ENCODE data around the gene BRI3BP. TPM values are rescaled to one million over a fixed set of nuclear protein-coding genes. Genes with fewer than 3 reads are reported as not detected.

BRI3BP gene
- total RNA-seq, 1 donor from 2014 or later = 3.6 TPM

GRCh38 chr12:124970647-124971402 is 22.6 kb upstream of the BRI3BP start:
- Mint-ChIP-seq H3K27ac (ENCODE audit: unreplicated experiment) (no peak overlapping the region), H3K36me3 (ENCODE audit: low read depth, unreplicated experiment) (peaks cover 27% of the 10 kb centered on the region), H3K4me1 (ENCODE audit: low read depth, unreplicated experiment) (no peaks in the 10 kb centered on the region), H3K9me3 (ENCODE audit: unreplicated experiment) (no peaks in the 10 kb centered on the region), H3K4me3 (ENCODE audit: unreplicated experiment) (no peak overlapping the region), H3K27me3 (ENCODE audit: low read depth, unreplicated experiment) (no peaks in the 10 kb centered on the region)
- FAIRE-seq = no peak
- Histone ChIP-seq H3K4me2 (ENCODE audit: low read length) (no peak overlapping the region), H3K36me3 (ENCODE audit: insufficient read depth, low read length) (peaks cover 4% of the 10 kb centered on the region), H3K4me1 (ENCODE audit: insufficient read depth, low read length) (no peaks in the 10 kb centered on the region), H3K27ac (ENCODE audit: low read depth, low read length) (no peak overlapping the region), H3K9ac (ENCODE audit: low read length) (no peak overlapping the region), H3K9me3 (ENCODE audit: insufficient read depth, low read depth, low read length) (no peaks in the 10 kb centered on the region), H4K20me1 (ENCODE audit: insufficient read depth, low read length) (peaks cover 3% of the 10 kb centered on the region), H2AFZ (ENCODE audit: low read depth, low read length) (no peak overlapping the region), H3K27me3 (ENCODE audit: insufficient read depth, low read length) (no peaks in the 10 kb centered on the region), H3K4me3 (ENCODE audit: insufficient read depth, low read depth, low read length) (no peak overlapping the region), H3K79me2 (ENCODE audit: insufficient read depth, low read length) (no peaks in the 10 kb centered on the region)
- TF ChIP-seq EZH2 (IDR thresholded peaks at IDR 0.05; ENCODE audit: insufficient read depth, low read length) (no peak), CTCF (IDR thresholded peaks at IDR 0.05; ENCODE audit: insufficient read depth, low read depth, low read length) (no peak)
- no peak for DNase-seq (ENCODE audit: low read depth)

- Mint-ChIP-seq H3K36me3 (ENCODE audit: low read depth, unreplicated experiment) (peaks cover 25% of the 10 kb centered on the region), H3K4me1 (ENCODE audit: low read depth, unreplicated experiment) (no peaks in the 10 kb centered on the region)
These were observed 21.8 kb upstream of the BRI3BP start for GRCh38 chr12:124971603-124972002.

More at GRCh38 chr12:124971603-124972002, 21.8 kb upstream of the BRI3BP start:
- no peak overlapping the region for H3K4me3 Mint-ChIP-seq (ENCODE audit: unreplicated experiment)
- no peak overlapping the region for H2AFZ ChIP-seq (ENCODE audit: low read depth, low read length)
- H3K9me3 Mint-ChIP-seq (ENCODE audit: unreplicated experiment) = no peaks in the 10 kb centered on the region
- peaks cover 5% of the 10 kb centered on the region for H3K36me3 ChIP-seq (ENCODE audit: insufficient read depth, low read length)
- no peak overlapping the region for H3K27ac ChIP-seq (ENCODE audit: low read depth, low read length)
- no peak overlapping the region for H3K27ac Mint-ChIP-seq (ENCODE audit: unreplicated experiment)
- H3K9me3 ChIP-seq (ENCODE audit: insufficient read depth, low read depth, low read length) = no peaks in the 10 kb centered on the region
- FAIRE-seq = no peak
- H3K27me3 ChIP-seq (ENCODE audit: insufficient read depth, low read length) = no peaks in the 10 kb centered on the region
- no peaks in the 10 kb centered on the region for H3K79me2 ChIP-seq (ENCODE audit: insufficient read depth, low read length)
- TF ChIP-seq CTCF (IDR thresholded peaks at IDR 0.05; ENCODE audit: insufficient read depth, low read depth, low read length) (no peak), EZH2 (IDR thresholded peaks at IDR 0.05; ENCODE audit: insufficient read depth, low read length) (no peak)
- H3K4me1 ChIP-seq (ENCODE audit: insufficient read depth, low read length) = no peaks in the 10 kb centered on the region
- H3K4me3 ChIP-seq (ENCODE audit: insufficient read depth, low read depth, low read length) = no peak overlapping the region
- H3K4me2 ChIP-seq (ENCODE audit: low read length) = no peak overlapping the region
- no peak overlapping the region for H3K9ac ChIP-seq (ENCODE audit: low read length)
- H4K20me1 ChIP-seq (ENCODE audit: insufficient read depth, low read length) = peaks cover 7% of the 10 kb centered on the region
- no peak for DNase-seq (ENCODE audit: low read depth)
- no peaks in the 10 kb centered on the region for H3K27me3 Mint-ChIP-seq (ENCODE audit: low read depth, unreplicated experiment)
